HEK293 (cell line): ENCODE results near the gene HSPB8.

Experiments
- CTCF ChIA-PET: fragments of 350-600 bp; formaldehyde crosslinking; extraction: SDS; loops from one replicate; lab custom pipeline; 2021; ENCODE audit warnings: antibody characterized with exemption; lab: Yijun Ruan, JAX
- POLR2A ChIA-PET: fragments of 300-600 bp; formaldehyde crosslinking; extraction: SDS; loops from one replicate; lab custom pipeline; 2020; ENCODE audit warnings: antibody characterized with exemption, inconsistent platforms; lab: Yijun Ruan, JAX
- H3K27ac ChIP-seq: fragments of 200-500 bp; sonication (Bioruptor generic); 2 replicates; pipeline ENCODE4 v1.5.1; 2014; ENCODE audit warnings: low read depth, low read length, control low read depth, inconsistent platforms; ENCODE audit errors: extremely low read depth
- H3K36me3 ChIP-seq, 2 experiments: fragments of 200-500 bp in 1 of 2; sonication (Bioruptor generic) in 1 of 2; 1 replicate in 1 of 2; 2 replicates in 1 of 2; pipeline ENCODE4 v1.5.1; 2014 to 2017; ENCODE audit warnings: inconsistent platforms in 2 of 2, low read length in 2 of 2; ENCODE audit not compliant: control insufficient read depth in 2 of 2, insufficient read depth in 1 of 2
- H3K4me1 ChIP-seq: fragments of 200-500 bp; sonication (Bioruptor generic); 2 replicates; pipeline ENCODE4 v1.5.1; 2014; ENCODE audit warnings: mild to moderate bottlenecking, low read length, inconsistent platforms; ENCODE audit not compliant: control insufficient read depth, insufficient read depth
- H3K4me3 ChIP-seq: 2 replicates; pipeline ENCODE4 v1.5.1; 2011; ENCODE audit warnings: low read depth, mild to moderate bottlenecking, control low read depth, low read length, moderate library complexity
- H3K9me3 ChIP-seq: fragments of 200-500 bp; sonication (Bioruptor generic); 2 replicates; pipeline ENCODE4 v1.5.1; 2014; ENCODE audit warnings: low read depth, low read length, inconsistent platforms; ENCODE audit not compliant: control insufficient read depth, insufficient read depth
- BCL11A ChIP-seq: fragments of 450-650 bp; formaldehyde crosslinking; IDR thresholded peaks from 2 replicates; pipeline ENCODE4 v1.5.1; 2016; ENCODE audit warnings: low read depth, missing biosample characterization, missing genetic modification characterization
- FEZF1 ChIP-seq: fragments of 450-650 bp; formaldehyde crosslinking; IDR thresholded peaks from 2 replicates; pipeline ENCODE4 v1.5.1; 2016; ENCODE audit warnings: missing biosample characterization, missing genetic modification characterization
- GLI2 ChIP-seq: fragments of 450-650 bp; formaldehyde crosslinking; IDR thresholded peaks from 2 replicates; pipeline ENCODE4; 2017; ENCODE audit warnings: missing biosample characterization, missing genetic modification characterization, low read depth, borderline replicate concordance
- KLF10 ChIP-seq: fragments of 450-650 bp; IDR thresholded peaks from 2 replicates; pipeline ENCODE4 v1.5.1; 2018; ENCODE audit warnings: missing biosample characterization, mild to moderate bottlenecking, missing genetic modification characterization
- MEIS1 ChIP-seq: sonication (generic); formaldehyde crosslinking; IDR thresholded peaks from 2 replicates; pipeline ENCODE4 v1.8.1; 2022; ENCODE audit warnings: missing genetic modification reagents, mild to moderate bottlenecking, borderline replicate concordance
- RBAK ChIP-seq: fragments of 450-650 bp; formaldehyde crosslinking; IDR thresholded peaks from 2 replicates; pipeline ENCODE4 v1.5.1; 2016; ENCODE audit warnings: missing biosample characterization, missing genetic modification characterization
- SETDB1 ChIP-seq: IDR thresholded peaks from one replicate; pipeline ENCODE4 v1.6.1; 2017; ENCODE audit warnings: mild to moderate bottlenecking, low read length, moderate library complexity, mixed read lengths; ENCODE audit not compliant: insufficient read length
- ZIC2 ChIP-seq: fragments of 450-650 bp; formaldehyde crosslinking; IDR thresholded peaks from 2 replicates; pipeline ENCODE4 v1.5.1; 2016; ENCODE audit warnings: missing biosample characterization, missing genetic modification characterization
- ZNF138 ChIP-seq: fragments of 450-650 bp; formaldehyde crosslinking; IDR thresholded peaks from 2 replicates; pipeline ENCODE4 v1.5.1; 2016; ENCODE audit warnings: missing biosample characterization, missing genetic modification characterization, borderline replicate concordance
- ZNF157 ChIP-seq: fragments of 450-650 bp; formaldehyde crosslinking; IDR thresholded peaks from 2 replicates; pipeline ENCODE4 v1.5.1; 2016; ENCODE audit warnings: missing biosample characterization, missing genetic modification characterization
- ZNF280D ChIP-seq: fragments of 450-650 bp; formaldehyde crosslinking; IDR thresholded peaks from 2 replicates; pipeline ENCODE4 v1.5.1; 2016; ENCODE audit warnings: missing biosample characterization, missing genetic modification characterization
- ZNF426 ChIP-seq: fragments of 450-650 bp; formaldehyde crosslinking; IDR thresholded peaks from 2 replicates; pipeline ENCODE4 v1.5.1; 2017; ENCODE audit warnings: missing biosample characterization, missing genetic modification characterization, mild to moderate bottlenecking, inconsistent platforms, moderate library complexity
- ZNF433 ChIP-seq: fragments of 450-650 bp; formaldehyde crosslinking; IDR thresholded peaks from 2 replicates; pipeline ENCODE4 v1.5.1; 2016; ENCODE audit warnings: missing biosample characterization, missing genetic modification characterization, low read depth
- ZNF48 ChIP-seq: fragments of 450-650 bp; formaldehyde crosslinking; IDR thresholded peaks from 2 replicates; pipeline ENCODE4 v1.5.1; 2016; ENCODE audit warnings: missing biosample characterization, missing genetic modification characterization
- ZNF548 ChIP-seq: fragments of 450-650 bp; formaldehyde crosslinking; IDR thresholded peaks from 2 replicates; pipeline ENCODE4 v1.5.1; 2016; ENCODE audit warnings: missing biosample characterization, missing genetic modification characterization
- ZNF555 ChIP-seq: fragments of 450-650 bp; formaldehyde crosslinking; conservative IDR thresholded peaks from 2 replicates; pipeline ENCODE4 v1.5.1; 2017; ENCODE audit warnings: missing biosample characterization, mild to moderate bottlenecking, missing genetic modification characterization, inconsistent platforms
- ZNF629 ChIP-seq: fragments of 450-650 bp; formaldehyde crosslinking; IDR thresholded peaks from 2 replicates; pipeline ENCODE4 v1.5.1; 2017; ENCODE audit warnings: missing biosample characterization, missing genetic modification characterization
- ZNF660 ChIP-seq: fragments of 450-650 bp; IDR thresholded peaks from 2 replicates; pipeline ENCODE4 v1.5.1; 2018; ENCODE audit warnings: missing biosample characterization, mild to moderate bottlenecking, missing genetic modification characterization
- ZNF791 ChIP-seq: fragments of 450-650 bp; formaldehyde crosslinking; IDR thresholded peaks from 2 replicates; pipeline ENCODE4 v1.5.1; 2016; ENCODE audit warnings: missing biosample characterization, missing genetic modification characterization
- ZSCAN23 ChIP-seq: fragments of 450-650 bp; formaldehyde crosslinking; IDR thresholded peaks from 2 replicates; pipeline ENCODE4 v1.5.1; 2016; ENCODE audit warnings: missing biosample characterization, missing genetic modification characterization
- TF ChIP-seq, protein P1 (sequence below): fragments of 450-650 bp; formaldehyde crosslinking; IDR thresholded peaks from 2 replicates; pipeline ENCODE4 v1.5.0; 2017; ENCODE audit warnings: missing biosample characterization, missing genetic modification characterization, borderline replicate concordance

Gene HSPB8

DNA sequence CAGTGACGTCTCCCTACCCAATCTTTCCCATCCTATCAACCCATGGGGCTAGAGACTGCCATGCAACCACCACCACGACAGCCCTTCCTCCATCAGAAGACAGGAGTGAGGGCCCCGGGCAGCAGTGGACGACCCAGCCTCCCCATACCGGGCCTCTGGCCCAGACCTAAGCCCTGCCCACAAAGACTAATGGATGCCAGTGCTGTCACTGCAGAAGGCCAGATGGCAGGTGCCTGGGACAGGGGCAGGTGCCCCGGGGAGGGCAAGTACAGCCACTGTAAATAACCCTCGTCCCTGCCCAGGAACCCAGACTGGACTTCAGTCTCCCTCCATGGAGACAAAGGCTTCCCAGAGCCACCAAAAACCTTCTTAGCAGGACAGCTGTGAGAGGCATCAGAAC is 20.3 kb upstream of the HSPB8 start:
- no peaks in the 10 kb centered on the region for H3K36me3 ChIP-seq
- TF ChIP-seq MEIS1 (CRISPR knock-in tag), result no peak
- no peak for TF ChIP-seq FEZF1 (tag by site-specific recombination)
- TF ChIP-seq ZNF48 (tag by site-specific recombination), result no peak
- TF ChIP-seq ZSCAN23 (tag by site-specific recombination), result no peak
- no peak for TF ChIP-seq ZNF660 (tag by site-specific recombination)
- TF ChIP-seq ZNF555 (tag by site-specific recombination), result no peak
- no peak for TF ChIP-seq ZNF433 (tag by site-specific recombination)
- no peak for TF ChIP-seq KLF10 (tag by site-specific recombination)
- TF ChIP-seq SETDB1, result no peak
- no peak for TF ChIP-seq ZNF791 (tag by site-specific recombination)
- TF ChIP-seq ZNF280D (tag by site-specific recombination), result no peak
- no peak for TF ChIP-seq GLI2 (tag by site-specific recombination)
- no peak for TF ChIP-seq RBAK (tag by site-specific recombination)
- TF ChIP-seq ZNF629 (tag by site-specific recombination), result no peak
- TF ChIP-seq ZNF548 (tag by site-specific recombination), result no peak
- TF ChIP-seq BCL11A (tag by site-specific recombination), result no peak
- ChIA-PET POLR2A (no interaction called here), CTCF (no interaction called here)
- H3K27ac ChIP-seq, result no peak overlapping the region
- H3K4me1 ChIP-seq, result no peaks in the 10 kb centered on the region
- H3K4me3 ChIP-seq, result no peak overlapping the region
- no peaks in the 10 kb centered on the region for H3K9me3 ChIP-seq

- no peaks in the 10 kb centered on the region for H3K4me1 ChIP-seq
- POLR2A ChIA-PET, result no interaction called here
- TF ChIP-seq ZSCAN23 (tag by site-specific recombination) (no peak), FEZF1 (tag by site-specific recombination) (no peak), ZNF426 (tag by site-specific recombination) (no peak), ZIC2 (tag by site-specific recombination) (no peak), ZNF138 (no peak), ZNF157 (tag by site-specific recombination) (no peak), ZNF555 (tag by site-specific recombination) (no peak)
- TF ChIP-seq, protein P1, sequence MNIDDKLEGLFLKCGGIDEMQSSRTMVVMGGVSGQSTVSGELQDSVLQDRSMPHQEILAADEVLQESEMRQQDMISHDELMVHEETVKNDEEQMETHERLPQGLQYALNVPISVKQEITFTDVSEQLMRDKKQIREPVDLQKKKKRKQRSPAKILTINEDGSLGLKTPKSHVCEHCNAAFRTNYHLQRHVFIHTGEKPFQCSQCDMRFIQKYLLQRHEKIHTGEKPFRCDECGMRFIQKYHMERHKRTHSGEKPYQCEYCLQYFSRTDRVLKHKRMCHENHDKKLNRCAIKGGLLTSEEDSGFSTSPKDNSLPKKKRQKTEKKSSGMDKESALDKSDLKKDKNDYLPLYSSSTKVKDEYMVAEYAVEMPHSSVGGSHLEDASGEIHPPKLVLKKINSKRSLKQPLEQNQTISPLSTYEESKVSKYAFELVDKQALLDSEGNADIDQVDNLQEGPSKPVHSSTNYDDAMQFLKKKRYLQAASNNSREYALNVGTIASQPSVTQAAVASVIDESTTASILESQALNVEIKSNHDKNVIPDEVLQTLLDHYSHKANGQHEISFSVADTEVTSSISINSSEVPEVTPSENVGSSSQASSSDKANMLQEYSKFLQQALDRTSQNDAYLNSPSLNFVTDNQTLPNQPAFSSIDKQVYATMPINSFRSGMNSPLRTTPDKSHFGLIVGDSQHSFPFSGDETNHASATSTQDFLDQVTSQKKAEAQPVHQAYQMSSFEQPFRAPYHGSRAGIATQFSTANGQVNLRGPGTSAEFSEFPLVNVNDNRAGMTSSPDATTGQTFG, result no peak
- TF ChIP-seq, all 188 proteins: peak for 0
- CTCF ChIA-PET, result interaction anchor here (0.5 kb wide), 1 partner anchor 285 kb away, joined by 4 read pairs; no protein-coding TSS in a partner anchor
- no peaks in the 10 kb centered on the region for H3K36me3 ChIP-seq
- H3K9me3 ChIP-seq, result no peaks in the 10 kb centered on the region
- no peak overlapping the region for H3K4me3 ChIP-seq
- no peak overlapping the region for H3K27ac ChIP-seq
These were observed 18.9 kb upstream of the HSPB8 start for GRCh38 chr12:119159844-119160243.
